Breast epithelium (tissue), 4 donors: ENCODE data around the gene SPSB1. TPM values are rescaled to one million over a fixed set of nuclear protein-coding genes. Genes with fewer than 3 reads are reported as not detected.

Source experiments
- DNase-seq, 2 donors: peaks; one replicate each; pipeline ENCODE4 v3.0.0-alpha.2; 2019; ENCODE audit warnings: low spot score in 2 of 2
- H3K27ac ChIP-seq, 2 donors: fragments of 200-600 bp; sonication (generic) in 1 of 2; one replicate each; pipeline ENCODE4 v1.5.1; 2016 to 2019; ENCODE audit warnings: mild to moderate bottlenecking in 1 of 2
- H3K27me3 ChIP-seq, 2 donors: fragments of 200-600 bp; sonication (generic) in 1 of 2; one replicate each; pipeline versions ENCODE4 v1.5.1 to v1.6.0; 2017 to 2019; ENCODE audit warnings: control low read depth in 1 of 2, mild to moderate bottlenecking in 1 of 2
- H3K36me3 ChIP-seq: fragments of 200-600 bp; one replicate; pipeline ENCODE4 v1.5.1; 2019
- H3K4me1 ChIP-seq, 2 donors: fragments of 200-600 bp; sonication (generic); one replicate each; pipeline ENCODE4 v1.5.1; 2016 to 2019; ENCODE audit warnings: control low read depth in 1 of 2
- H3K4me3 ChIP-seq, 3 donors: fragments of 200-600 bp; sonication (generic); 1 replicate in 2 of 3; 2 replicates in 1 of 3; pipeline ENCODE4 v1.5.1; 2016 to 2019; ENCODE audit warnings: mild to moderate bottlenecking in 3 of 3, moderate library complexity in 2 of 3
- H3K9me3 ChIP-seq, 2 donors: fragments of 200-600 bp; sonication (generic) in 1 of 2; one replicate each; pipeline ENCODE4 v1.5.1; 2016 to 2019; ENCODE audit warnings: control low read depth in 1 of 2
- POLR2A ChIP-seq: fragments of 450-650 bp; IDR thresholded peaks from one replicate; pipeline ENCODE4 v1.6.1; 2016; ENCODE audit warnings: antibody characterized with exemption, mild to moderate bottlenecking, moderate library complexity
- POLR2AphosphoS5 ChIP-seq, 3 donors: sonication (generic); formaldehyde crosslinking; IDR thresholded peaks; one replicate each; pipeline ENCODE4 v1.6.1; 2017; ENCODE audit warnings: antibody characterized with exemption in 3 of 3
- intact Hi-C: fragments of 100-400 bp; cut with DNase I; formaldehyde crosslinking; loops from one replicate; pipeline ENCODE4 v1.15.1; 2023; ENCODE audit warnings: low total_unique reads
- total RNA-seq, 3 donors: library from RNA; depleted of rRNA; stranded (reverse); fragments of >200 nt; gene quantifications; one replicate each; pipeline ENCODE4 v1.1.0, GENCODE V29; 2016
- TF ChIP-seq, protein P1 (sequence below), 3 donors: fragments of 450-650 bp; IDR thresholded peaks; one replicate each; pipeline ENCODE4 v1.5.1; 2016 to 2017; ENCODE audit warnings: antibody characterized with exemption in 3 of 3, mild to moderate bottlenecking in 3 of 3, moderate library complexity in 3 of 3

The SPSB1 gene
- total RNA-seq, 3 donors from 2014 or later, result 30.6 to 52.5 (median 34.4) TPM

DNA sequence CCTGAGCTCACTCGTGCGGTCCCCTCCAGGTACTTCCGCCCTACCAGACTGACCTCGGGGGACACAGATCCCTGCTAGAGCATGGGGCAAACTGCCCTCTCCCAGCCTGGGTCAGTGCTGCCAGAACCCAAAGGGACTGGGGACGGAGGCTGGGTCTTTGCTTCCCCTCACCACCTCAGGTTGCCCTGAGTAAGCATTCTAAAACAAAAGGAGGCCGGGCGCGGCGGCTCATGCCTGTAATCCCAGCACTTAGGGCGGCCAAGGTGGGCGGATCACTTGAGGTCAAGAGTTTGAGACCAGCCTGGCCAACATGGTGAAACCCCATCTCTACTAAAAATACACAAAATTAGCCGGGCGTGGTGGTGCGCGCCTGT lies 108.4 kb downstream of the SPSB1 start:
- intact Hi-C loops, result no loop called here
- Histone ChIP-seq H3K4me1 (no peaks in the 10 kb centered on the region), H3K27me3 (no peaks in the 10 kb centered on the region), H3K4me3 (no peak overlapping the region), H3K9me3 (no peaks in the 10 kb centered on the region), H3K27ac (no peak overlapping the region), H3K36me3 (no peaks in the 10 kb centered on the region)
- TF ChIP-seq POLR2AphosphoS5 (IDR thresholded peaks at IDR 0.05) (no peak), POLR2A (no peak)
- TF ChIP-seq, protein P1, sequence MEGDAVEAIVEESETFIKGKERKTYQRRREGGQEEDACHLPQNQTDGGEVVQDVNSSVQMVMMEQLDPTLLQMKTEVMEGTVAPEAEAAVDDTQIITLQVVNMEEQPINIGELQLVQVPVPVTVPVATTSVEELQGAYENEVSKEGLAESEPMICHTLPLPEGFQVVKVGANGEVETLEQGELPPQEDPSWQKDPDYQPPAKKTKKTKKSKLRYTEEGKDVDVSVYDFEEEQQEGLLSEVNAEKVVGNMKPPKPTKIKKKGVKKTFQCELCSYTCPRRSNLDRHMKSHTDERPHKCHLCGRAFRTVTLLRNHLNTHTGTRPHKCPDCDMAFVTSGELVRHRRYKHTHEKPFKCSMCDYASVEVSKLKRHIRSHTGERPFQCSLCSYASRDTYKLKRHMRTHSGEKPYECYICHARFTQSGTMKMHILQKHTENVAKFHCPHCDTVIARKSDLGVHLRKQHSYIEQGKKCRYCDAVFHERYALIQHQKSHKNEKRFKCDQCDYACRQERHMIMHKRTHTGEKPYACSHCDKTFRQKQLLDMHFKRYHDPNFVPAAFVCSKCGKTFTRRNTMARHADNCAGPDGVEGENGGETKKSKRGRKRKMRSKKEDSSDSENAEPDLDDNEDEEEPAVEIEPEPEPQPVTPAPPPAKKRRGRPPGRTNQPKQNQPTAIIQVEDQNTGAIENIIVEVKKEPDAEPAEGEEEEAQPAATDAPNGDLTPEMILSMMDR (IDR thresholded peaks at IDR 0.05), result no peak
- DNase-seq, result no peak

DNA sequence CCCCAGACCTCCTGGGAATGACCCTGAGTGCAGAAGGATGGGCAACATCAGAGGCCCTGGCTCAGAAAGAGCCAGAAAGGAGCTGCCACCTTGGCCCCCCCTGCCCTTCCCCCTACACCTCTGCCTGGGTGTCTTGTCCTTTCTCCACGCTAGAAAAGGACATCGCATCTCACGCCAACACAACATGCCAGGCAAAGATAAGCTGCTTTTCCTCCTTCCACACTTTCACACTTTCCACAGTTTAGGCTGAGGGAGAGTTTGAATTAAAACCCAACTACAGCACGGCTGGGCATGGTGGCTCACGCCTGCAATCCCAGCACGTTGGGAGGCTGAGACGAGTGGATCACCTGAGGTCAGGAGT lies 109.5 kb downstream of the SPSB1 start:
- intact Hi-C loops, result no loop called here
- H3K27me3 ChIP-seq, result no peaks in the 10 kb centered on the region
- no peak overlapping the region for H3K27ac ChIP-seq

DNA sequence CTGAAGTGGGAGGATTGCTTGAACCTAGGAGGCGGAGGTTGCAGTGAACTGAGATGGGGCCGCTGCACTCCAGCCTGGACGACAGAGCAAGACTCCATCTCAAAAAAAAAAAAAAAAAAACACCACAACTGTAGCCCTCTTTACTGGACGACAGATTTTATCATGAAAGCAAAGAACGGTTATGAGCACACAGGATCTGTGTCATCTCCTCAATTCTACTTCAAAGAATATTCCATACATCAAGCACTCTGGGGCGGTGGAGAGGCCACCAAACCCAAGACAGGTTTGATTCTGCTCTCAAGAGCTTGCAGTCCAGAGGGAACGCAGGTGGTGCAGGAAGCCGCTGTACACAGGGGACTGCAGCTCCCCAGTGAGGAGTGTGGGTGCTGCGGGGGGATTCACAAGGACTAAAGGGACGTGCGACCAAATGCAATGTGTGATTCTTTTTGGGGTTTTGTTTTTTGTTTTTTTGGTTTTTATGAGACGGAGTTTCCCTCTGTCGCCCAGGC lies 110.1 kb downstream of the SPSB1 start:
- no peak for DNase-seq
- H3K9me3 ChIP-seq, result no peaks in the 10 kb centered on the region
- H3K27ac ChIP-seq, result no peak overlapping the region
- no peaks in the 10 kb centered on the region for H3K27me3 ChIP-seq
- TF ChIP-seq, protein P1 (IDR thresholded peaks at IDR 0.05), result no peak
- no peak for TF ChIP-seq POLR2AphosphoS5 (IDR thresholded peaks at IDR 0.05)
- TF ChIP-seq POLR2A, result no peak
- H3K36me3 ChIP-seq, result no peaks in the 10 kb centered on the region
- H3K4me1 ChIP-seq, result no peaks in the 10 kb centered on the region
- intact Hi-C loops, result no loop called here
- no peak overlapping the region for H3K4me3 ChIP-seq

More for the DNA sequence above, 109.5 kb downstream of the SPSB1 start:
- H3K4me1 ChIP-seq, result no peaks in the 10 kb centered on the region
- no peak for TF ChIP-seq POLR2AphosphoS5 (IDR thresholded peaks at IDR 0.05)
- TF ChIP-seq, protein P1 (IDR thresholded peaks at IDR 0.05), result no peak
- no peak for TF ChIP-seq POLR2A
- no peaks in the 10 kb centered on the region for H3K9me3 ChIP-seq
- no peaks in the 10 kb centered on the region for H3K36me3 ChIP-seq
- no peak overlapping the region for H3K4me3 ChIP-seq
- no peak for DNase-seq

DNA sequence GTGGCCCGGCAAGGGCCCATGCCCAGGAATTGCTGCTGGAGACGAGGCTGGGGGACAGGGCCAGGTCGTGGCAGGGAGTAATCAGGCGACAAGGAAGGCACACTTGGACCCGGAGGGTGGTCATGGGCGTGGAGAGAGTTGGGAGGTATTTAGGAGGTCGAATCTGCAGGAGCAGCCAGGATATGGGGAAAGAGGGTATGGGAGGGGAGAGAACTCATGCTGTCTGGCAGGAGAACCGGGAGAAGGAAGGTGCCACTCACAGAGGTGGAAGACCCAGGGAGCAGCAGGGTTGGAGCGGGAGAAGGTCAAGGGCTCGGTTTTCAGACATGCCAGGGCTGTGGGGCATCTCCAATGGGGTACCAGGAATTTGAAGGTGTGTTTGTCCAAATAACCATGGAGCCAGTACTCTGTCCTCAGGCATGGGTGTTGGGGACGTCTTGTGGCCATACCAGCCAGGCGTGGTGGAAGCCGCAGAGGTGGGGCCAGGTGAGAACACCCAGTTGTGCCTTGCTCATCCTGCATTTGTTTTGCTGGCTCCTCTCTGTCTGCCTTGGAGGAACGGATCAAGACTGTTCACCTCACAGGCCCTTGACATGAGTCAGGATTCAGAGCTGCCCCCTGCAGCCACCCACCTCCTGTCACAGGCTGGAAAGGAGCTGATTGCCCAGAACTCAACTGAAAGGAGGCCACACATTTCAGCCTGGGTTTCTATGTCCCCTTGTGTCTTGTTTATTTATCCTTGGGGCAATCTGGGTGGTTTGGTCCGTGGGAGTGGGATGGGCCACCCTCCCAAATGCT lies 111.6 kb downstream of the SPSB1 start:
- intact Hi-C loops, result no loop called here
- no peaks in the 10 kb centered on the region for H3K4me1 ChIP-seq
- TF ChIP-seq, protein P1 (IDR thresholded peaks at IDR 0.05), result no peak
- TF ChIP-seq POLR2A (no peak), POLR2AphosphoS5 (IDR thresholded peaks at IDR 0.05) (no peak)

DNA sequence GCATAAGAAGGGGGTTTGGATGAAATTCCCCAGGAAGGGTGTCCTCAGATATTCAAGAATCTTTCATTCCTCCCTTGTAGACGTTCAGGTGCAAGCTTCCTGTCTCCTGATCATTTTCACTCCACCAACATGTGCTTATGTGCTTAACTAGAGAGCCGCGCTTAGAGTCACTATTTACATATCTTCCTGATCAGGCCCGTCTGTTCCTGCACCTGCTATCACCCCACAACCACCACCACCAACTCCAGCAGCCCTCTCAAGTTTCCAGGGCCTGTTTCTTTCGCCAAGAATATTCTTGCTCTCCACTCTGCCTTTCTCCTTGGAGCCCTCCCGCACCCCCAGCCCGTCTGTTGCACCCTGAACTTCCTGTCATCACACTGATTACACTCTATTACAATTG lies 113.4 kb downstream of the SPSB1 start:
- H3K27ac ChIP-seq, result no peak overlapping the region
- H3K4me1 ChIP-seq, result no peaks in the 10 kb centered on the region
- H3K36me3 ChIP-seq, result no peaks in the 10 kb centered on the region
- H3K4me3 ChIP-seq, result no peak overlapping the region
- intact Hi-C loops, result no loop called here
- no peaks in the 10 kb centered on the region for H3K27me3 ChIP-seq
- no peak for DNase-seq
- H3K9me3 ChIP-seq, result no peaks in the 10 kb centered on the region
- TF ChIP-seq POLR2AphosphoS5 (IDR thresholded peaks at IDR 0.05), result no peak
- TF ChIP-seq, protein P1 (IDR thresholded peaks at IDR 0.05), result no peak
- no peak for TF ChIP-seq POLR2A

More for the DNA sequence above, 111.6 kb downstream of the SPSB1 start:
- DNase-seq, result no peak
- H3K4me3 ChIP-seq, result no peak overlapping the region
- no peaks in the 10 kb centered on the region for H3K27me3 ChIP-seq
- H3K27ac ChIP-seq, result no peak overlapping the region
- no peaks in the 10 kb centered on the region for H3K36me3 ChIP-seq
- no peaks in the 10 kb centered on the region for H3K9me3 ChIP-seq
